Fibroblast of skin of right biceps (primary cell): ENCODE data around the gene UGGT1.

ENCODE experiments used
- DNase-seq: peaks from one replicate; pipeline ENCODE4 v3.0.0-alpha.2; 2013

Gene UGGT1

DNA sequence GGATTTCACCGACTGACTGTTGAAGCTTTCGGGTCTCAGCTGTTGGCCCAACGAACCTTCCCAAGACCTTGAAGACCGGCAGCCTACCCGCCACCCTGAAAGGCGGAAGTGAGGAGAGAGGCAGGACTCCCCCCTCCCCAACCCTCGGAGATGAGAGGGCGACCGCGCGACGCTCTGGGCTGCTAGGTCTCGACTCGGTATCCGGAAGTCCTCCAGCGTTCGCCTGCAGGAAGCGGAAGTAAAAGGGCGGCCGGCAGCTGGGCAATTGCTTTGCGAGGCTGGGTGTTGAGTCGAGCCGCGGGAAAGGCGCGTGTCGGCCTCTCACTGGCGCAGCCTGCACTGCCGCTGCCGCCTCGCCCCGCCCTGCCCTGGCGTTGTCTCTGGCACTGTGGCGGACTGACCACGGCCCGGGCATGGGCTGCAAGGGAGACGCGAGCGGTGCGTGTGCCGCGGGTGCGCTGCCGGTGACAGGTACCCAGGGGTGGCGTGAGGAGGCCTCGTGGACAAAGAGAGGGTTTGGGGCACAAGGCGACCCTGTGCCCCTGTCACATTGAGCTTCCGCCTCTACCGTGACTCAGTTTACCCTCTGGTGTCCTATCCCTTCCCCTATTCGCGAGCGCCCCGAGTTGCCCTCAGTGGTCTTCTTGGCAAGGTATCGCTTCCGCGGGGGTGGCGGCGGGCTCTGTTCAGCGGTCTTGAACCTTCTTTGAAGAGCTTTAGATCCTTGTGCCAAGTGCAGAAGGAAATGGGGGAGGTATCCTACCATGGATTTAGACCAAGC lies at the start of gene UGGT1:
Gene UGGT1 (plus strand): TSS at position 256 of the 781 bp plus-strand sequence. CDS start 158 bp downstream, at position 414.
- DNase-seq, result peak; percentile 97

GRCh38 chr2:128041561-128041960 lies 49.4 kb upstream of the UGGT1 start:
- no peak for DNase-seq

DNA sequence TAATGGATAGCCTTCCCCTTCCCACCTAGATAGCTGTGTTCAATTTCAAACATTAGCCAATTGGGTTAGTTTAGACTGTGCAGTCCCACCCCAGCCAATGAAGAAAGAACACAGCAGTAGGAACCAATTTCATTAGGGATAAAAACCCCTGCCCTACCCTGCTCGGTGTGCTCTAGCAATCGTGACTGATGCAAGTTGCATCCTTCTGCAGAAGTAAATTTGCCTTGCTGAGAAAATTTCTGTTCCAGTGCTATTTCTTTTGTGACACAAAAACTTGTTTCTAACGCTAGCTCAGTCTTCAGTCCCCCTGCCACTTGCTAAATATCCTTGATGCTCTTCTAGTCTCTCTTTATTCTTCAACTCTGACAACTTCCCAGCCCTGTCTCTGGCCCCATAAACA lies 48.0 kb upstream of the UGGT1 start:
- DNase-seq, result no peak

DNA sequence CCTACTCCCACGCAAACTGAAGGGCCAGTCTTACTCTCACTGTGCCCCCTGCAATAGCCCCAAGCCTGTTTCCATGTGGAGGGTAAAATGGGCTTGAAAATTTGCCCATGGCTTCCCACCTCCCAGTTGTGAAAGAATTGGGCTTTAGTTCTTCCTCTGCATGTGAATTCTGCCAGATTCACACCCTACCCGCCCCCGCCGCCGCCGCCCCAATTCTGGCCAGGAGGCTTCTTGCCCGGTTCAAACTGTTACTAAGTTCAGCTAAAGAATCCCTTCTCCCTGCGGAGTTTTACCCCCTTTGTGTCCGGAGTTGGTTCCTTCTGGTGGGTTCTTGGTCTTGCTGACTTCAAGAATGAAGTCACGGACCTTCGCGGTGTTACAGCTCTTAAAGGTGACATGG lies 37.7 kb upstream of the UGGT1 start:
- no peak for DNase-seq

DNA sequence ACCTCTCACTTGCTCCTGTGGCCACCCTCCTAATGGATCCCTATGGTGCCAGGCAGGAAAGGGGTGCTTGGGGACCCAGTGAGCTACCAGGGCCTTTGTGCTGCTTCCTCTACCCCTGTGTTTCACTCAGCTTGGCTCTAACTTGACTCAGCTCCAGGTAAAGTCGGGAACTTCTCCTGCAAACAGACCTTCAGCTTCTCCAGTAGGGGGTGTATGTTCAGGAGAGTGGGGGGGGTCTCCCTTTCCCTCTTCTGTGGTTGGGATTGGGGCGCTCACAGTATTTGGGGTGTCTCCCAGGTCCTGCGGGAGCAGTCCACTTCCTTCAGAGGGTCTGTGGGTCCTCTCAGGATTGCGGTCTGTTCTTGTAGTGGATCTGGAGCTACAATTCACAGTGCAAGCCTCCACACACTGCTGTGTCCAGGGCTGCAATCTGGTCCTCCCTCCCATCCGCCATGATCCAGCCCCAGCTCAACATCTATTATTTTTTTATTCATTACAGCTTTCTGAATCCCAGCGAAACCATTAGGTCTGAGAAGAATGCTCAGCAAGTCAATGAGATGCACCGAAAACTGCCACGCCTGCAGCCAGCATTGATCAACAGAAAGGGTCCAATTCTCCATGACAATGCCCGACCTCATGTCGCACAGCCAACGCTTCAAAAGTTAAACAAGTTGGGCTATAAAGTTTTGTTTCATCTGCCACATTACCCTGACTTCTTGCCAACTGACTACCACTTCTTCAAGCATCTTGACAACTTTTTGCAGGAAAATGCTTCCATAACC lies 36.7 kb upstream of the UGGT1 start:
- no peak for DNase-seq

- no peak for DNase-seq
Observed at GRCh38 chr2:128057334-128057733, 33.7 kb upstream of the UGGT1 start.

DNA sequence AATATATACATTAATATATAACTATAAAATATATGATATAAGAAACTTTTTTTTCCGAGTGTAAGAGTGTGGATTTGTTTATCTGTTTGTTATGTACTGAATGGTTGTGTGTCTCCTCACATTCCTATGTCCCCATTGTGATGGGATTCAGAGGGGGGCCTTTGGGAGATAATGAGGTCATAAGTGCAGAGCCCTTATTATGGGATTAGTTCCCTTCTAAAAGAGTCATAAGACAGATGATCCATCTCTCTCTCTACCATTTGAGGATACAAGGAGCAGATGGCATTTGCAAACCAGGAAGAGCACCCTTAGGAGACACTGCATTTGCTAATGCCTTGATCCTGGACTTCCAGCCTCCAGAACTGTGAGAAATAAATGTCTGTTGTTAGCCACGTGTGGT lies 32.9 kb upstream of the UGGT1 start:
- DNase-seq, result no peak

GRCh38 chr2:128062571-128062970 lies 28.4 kb upstream of the UGGT1 start:
- DNase-seq, result no peak

GRCh38 chr2:128064353-128064752 lies 26.6 kb upstream of the UGGT1 start:
- no peak for DNase-seq

DNA sequence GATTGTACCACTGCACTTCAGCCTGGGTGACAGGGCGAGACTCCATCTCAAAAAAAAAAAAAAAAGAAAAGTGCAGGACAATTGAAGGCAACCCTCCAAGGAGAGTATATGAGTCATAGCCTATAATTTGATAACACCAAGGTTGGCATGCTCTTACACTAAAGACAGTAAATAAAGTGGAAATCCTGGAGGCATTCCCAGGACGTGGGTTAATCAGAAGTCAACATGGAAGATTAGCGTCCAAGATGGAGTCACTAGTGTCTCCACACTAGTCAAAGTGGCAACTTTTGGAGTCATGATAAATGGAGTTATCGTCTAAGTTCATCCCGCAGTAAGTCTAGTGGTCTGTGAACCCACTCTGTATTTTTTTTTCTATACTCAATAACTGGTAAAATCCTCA lies 21.2 kb upstream of the UGGT1 start:
- DNase-seq, result no peak

DNA sequence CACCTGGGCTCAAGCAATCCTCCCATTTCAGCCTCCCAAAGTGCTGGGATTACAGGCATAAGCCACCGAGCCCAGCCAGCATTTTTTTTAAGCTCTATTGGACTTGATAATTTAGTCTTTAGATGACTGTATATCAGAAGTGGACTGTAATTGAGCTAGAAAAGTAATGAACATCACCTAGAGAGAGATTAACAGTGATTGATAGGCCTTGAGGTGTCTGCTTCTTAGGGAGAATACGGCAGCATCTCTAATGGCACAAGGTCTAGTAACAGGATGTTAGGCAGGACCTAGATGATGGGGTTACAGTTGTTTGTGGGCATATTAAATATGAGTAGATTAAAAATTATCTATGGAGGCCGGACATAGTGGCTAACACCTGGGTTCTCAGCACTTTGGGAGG lies 17.7 kb upstream of the UGGT1 start:
- DNase-seq, result no peak

- no peak for DNase-seq
Observed at GRCh38 chr2:128076461-128077106, 14.4 kb upstream of the UGGT1 start.

GRCh38 chr2:128084757-128085156 lies 6.2 kb upstream of the UGGT1 start:
- DNase-seq, result no peak

DNA sequence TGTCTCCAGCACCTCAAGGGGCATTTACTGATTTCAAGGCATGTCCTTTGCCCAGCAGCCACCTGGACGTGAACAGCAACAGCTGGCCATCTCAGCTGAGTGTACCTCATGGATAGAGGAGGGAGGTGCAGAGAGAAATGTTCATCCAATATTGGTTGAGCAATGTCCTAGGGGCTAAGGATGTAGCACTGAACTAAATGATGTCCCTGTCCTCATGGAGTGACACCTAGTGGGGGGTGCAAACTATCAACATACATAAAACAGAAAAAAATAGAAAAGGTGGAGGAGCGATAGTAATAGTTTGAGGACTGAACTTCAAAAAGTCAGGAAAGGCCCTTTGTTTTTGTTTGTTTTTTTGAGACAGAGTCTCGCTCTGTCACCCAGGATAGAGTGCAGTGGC lies 4.8 kb upstream of the UGGT1 start:
- no peak for DNase-seq

DNA sequence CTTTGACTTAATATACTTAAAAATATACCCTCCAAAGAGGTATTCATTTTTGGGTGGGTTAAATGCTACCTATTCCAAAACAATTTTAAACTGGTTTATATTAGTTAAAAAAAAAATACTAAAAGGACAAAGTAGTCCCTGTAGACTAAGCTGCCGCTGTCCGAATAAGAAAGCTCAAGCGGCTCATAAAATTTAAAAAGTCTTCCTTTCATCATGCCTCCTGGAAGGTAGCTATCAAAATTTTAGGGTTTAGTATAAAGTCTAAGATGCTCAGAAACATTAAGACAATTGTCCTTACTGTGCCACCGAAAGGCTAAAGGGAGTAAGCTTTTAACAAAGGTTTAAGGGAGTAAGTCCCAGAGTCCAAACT lies 440 bp upstream of the UGGT1 start:
- DNase-seq, result no peak

DNA sequence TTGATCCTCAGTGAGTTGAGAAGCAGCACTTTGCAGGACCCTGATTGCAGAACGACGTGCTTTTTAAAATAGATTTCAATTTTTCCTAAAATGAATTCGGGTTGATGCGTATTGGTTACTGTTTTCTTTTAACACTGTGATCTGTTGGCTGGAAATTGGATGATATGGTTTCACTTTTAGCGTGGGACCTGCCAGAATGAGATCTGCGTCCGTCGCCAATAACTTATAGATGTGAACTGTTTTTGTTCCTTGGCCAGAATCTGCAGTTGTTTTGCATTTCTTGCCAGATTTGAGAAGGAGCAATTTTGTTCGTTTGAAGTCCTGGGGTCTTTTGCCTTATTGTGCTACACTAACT lies 703 bp downstream of the UGGT1 start:
- peak; percentile 8 for DNase-seq

- no peak for DNase-seq
Observed at GRCh38 chr2:128092656-128093055, 1.7 kb downstream of the UGGT1 start.

GRCh38 chr2:128093762-128094161 lies 2.8 kb downstream of the UGGT1 start:
- DNase-seq, result no peak

DNA sequence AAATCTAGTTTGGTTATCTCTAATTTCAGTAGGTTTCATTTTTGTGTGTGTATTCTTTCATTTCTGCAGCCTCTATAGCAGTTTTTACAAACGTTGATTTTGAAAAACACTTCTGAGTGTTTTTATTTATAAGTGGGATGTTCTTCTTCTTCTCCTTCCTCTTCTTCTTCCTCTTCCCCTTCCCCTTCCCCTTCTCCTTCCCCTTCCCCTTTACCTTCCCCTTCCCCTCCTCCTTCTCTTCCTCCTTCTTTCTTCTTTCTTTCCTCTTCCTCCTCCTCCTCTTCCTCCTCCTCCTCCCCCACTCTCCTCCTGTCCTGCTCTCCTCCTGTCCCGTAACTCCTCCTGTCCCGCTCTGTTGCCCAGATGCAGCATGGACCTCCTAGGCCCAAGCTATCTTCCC lies 4.2 kb downstream of the UGGT1 start:
- no peak for DNase-seq

DNA sequence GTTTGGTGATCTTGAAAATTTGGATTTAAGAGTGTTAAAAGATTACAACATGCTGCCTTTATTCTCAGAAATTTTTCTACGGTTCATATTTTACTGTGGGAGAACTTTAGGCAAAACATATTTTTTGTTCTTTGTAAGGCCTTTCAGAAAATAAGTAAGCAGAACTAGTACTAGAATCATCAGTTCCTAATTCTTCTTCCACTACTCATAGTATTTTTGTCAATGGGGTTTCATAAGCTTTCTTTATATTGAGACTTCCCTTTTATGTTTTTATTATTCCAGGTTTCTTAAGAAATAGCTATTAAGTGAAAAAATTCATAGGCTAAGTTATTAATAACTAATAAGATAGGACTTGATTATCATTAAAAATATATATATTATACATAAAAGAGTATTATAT lies 12.4 kb downstream of the UGGT1 start:
- DNase-seq, result no peak

GRCh38 chr2:128105072-128105471 lies 14.1 kb downstream of the UGGT1 start:
- no peak for DNase-seq

DNA sequence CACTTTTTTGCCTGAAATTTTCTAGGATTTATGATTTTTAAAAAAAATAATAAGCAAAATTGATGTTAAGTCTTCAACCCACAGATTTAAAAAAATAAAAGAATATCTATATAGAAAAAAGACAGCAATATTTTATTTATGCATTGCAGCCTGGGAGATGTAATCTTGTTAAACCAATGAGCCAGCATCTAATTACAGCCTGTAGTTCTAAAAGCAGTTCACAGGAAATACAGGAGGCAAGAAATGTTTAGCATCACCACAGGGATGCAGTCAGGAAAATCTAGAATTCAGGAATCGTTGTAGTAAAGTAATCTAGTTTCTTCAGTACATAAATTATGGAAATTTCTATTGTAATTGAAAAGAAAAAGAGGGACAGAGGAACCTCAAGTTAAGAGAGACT lies 17.2 kb downstream of the UGGT1 start:
- no peak for DNase-seq

DNA sequence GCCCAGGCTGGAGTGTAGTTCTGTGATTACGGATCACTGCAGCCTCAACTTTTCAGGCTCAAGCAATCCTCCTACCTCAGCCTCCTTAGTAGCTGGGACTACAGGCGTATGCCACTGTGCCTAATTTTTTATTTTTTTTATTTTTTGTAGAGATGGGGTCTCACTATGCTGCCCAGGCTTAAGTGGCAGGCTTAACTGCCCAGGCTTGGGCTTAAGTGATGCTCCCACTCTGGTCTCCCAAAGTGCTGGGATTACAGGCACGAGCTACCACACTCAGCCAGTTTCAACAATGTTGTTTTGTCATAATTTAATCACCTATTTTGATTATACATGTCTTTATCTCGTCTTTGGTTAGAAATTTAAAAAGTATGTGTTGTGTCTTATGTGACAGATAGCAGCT lies 18.2 kb downstream of the UGGT1 start:
- no peak for DNase-seq
